Endothelial cell of umbilical vein (primary cell): ENCODE measurements around the gene B4GALNT1. TPM values are rescaled to one million over a fixed set of nuclear protein-coding genes. Genes with fewer than 3 reads are reported as not detected.
"Not testable (repeated sequence)": the region's sequence is repeated elsewhere in the genome, so short reads cannot be mapped to it uniquely, and the experiment has no call there.

Experiments used
- BruUV-seq: library from RNA; stranded (reverse); fragments of 400-500 nt; replicated peaks from 2 replicates; lab custom pipeline; 2021; lab: Mats Ljungman, UMichigan
- CTCF ChIA-PET: fragments of 300-600, 350-600 bp; sonication (Branson Sonifier 250); formaldehyde crosslinking; loops from one replicate; lab custom pipeline; 2021; ENCODE audit warnings: antibody characterized with exemption, inconsistent platforms; lab: Charles Lee
- POLR2A ChIA-PET: fragments of 300-600, 350-600 bp; sonication (Branson Sonifier 250); formaldehyde crosslinking; loops from one replicate; lab custom pipeline; 2021; ENCODE audit warnings: antibody characterized with exemption, inconsistent platforms; lab: Charles Lee
- DNase-seq: peaks from one replicate; pipeline ENCODE4 v3.0.0-alpha.2; 2011; ENCODE audit warnings: low read depth, low spot score
- FAIRE-seq: peaks from 2 replicates; lab custom pipeline; 2011; peaks lifted over from hg19 to GRCh38; lab: Jason Lieb, UNC
- H2AFZ ChIP-seq: 2 replicates; pipeline ENCODE4 v1.6.0; 2012; ENCODE audit warnings: low read depth, low read length, control low read depth, inconsistent platforms
- H3K27ac ChIP-seq: 2 replicates; pipeline ENCODE4 v1.5.1; 2011; ENCODE audit warnings: low read depth, mild to moderate bottlenecking, control low read depth, low read length, moderate library complexity; ENCODE audit not compliant: insufficient read depth
- H3K27me3 ChIP-seq, 2 experiments: 2 replicates each; pipeline versions ENCODE4 v1.6.0 to v1.6.1; 2011; ENCODE audit warnings: low read length in 2 of 2, mixed read lengths in 1 of 2; ENCODE audit not compliant: control insufficient read depth in 2 of 2, insufficient read depth in 2 of 2
- H3K36me3 ChIP-seq, 2 experiments: 2 replicates in 1 of 2; 3 replicates in 1 of 2; pipeline ENCODE4 v1.5.1; 2011; ENCODE audit warnings: low read length in 2 of 2, mild to moderate bottlenecking in 1 of 2, moderate library complexity in 1 of 2; ENCODE audit not compliant: control insufficient read depth in 2 of 2, insufficient read depth in 2 of 2; ENCODE audit errors: extremely low read depth in 1 of 2
- H3K4me1 ChIP-seq: 3 replicates; pipeline ENCODE4 v1.5.1; 2011; ENCODE audit warnings: mild to moderate bottlenecking, low read length; ENCODE audit not compliant: control insufficient read depth, insufficient read depth; ENCODE audit errors: extremely low read depth
- H3K4me2 ChIP-seq: 2 replicates; pipeline ENCODE4 v1.6.1; 2011; ENCODE audit warnings: low read length, control low read depth, mixed read lengths; ENCODE audit not compliant: insufficient read depth
- H3K4me3 ChIP-seq, 3 experiments: fragments of 200-600 bp in 1 of 3; sonication (generic), shearing (Covaris generic) in 1 of 3; replicated peaks in 1 of 3; 2 replicates each; pipeline ENCODE4 v1.5.1; 2011 to 2016; ENCODE audit warnings: control low read depth in 3 of 3, low read length in 3 of 3, mild to moderate bottlenecking in 2 of 3, inconsistent platforms in 1 of 3, low read depth in 1 of 3, moderate library complexity in 1 of 3; ENCODE audit not compliant: insufficient read depth in 1 of 3
- H3K79me2 ChIP-seq: 2 replicates; pipeline ENCODE4 v1.6.0; 2012; ENCODE audit warnings: low read length, inconsistent platforms; ENCODE audit not compliant: control insufficient read depth, insufficient read depth
- H3K9ac ChIP-seq: replicated peaks from 2 replicates; pipeline ENCODE3; 2011; ENCODE audit warnings: low read length, control low read depth; ENCODE audit not compliant: insufficient read depth; ENCODE audit errors: extremely low read depth
- H3K9me1 ChIP-seq: replicated peaks from 3 replicates; pipeline ENCODE4 v1.6.0; 2011; ENCODE audit warnings: mild to moderate bottlenecking, low read length; ENCODE audit not compliant: control insufficient read depth, insufficient read depth; ENCODE audit errors: extremely low read depth
- H3K9me3 ChIP-seq: replicated peaks from 2 replicates; pipeline ENCODE4 v1.5.1; 2012; ENCODE audit warnings: low read length, inconsistent platforms; ENCODE audit not compliant: control insufficient read depth, insufficient read depth
- H4K20me1 ChIP-seq: replicated peaks from 2 replicates; pipeline ENCODE3; 2011; ENCODE audit warnings: mild to moderate bottlenecking, low read length; ENCODE audit not compliant: control insufficient read depth, insufficient read depth; ENCODE audit errors: extremely low read depth
- CTCF ChIP-seq, 2 donors: IDR thresholded peaks; 1 replicate in 1 of 2; 2 replicates in 1 of 2; pipeline ENCODE4 v1.5.1; 2011; ENCODE audit warnings: low read length in 2 of 2, mild to moderate bottlenecking in 2 of 2, moderate library complexity in 2 of 2, control low read depth in 1 of 2, inconsistent platforms in 1 of 2, low read depth in 1 of 2; ENCODE audit not compliant: insufficient read depth in 1 of 2; ENCODE audit errors: extremely low read depth in 1 of 2
- EZH2 ChIP-seq: IDR thresholded peaks from 2 replicates; pipeline ENCODE4 v1.6.1; 2012; ENCODE audit warnings: borderline replicate concordance, low read depth, mild to moderate bottlenecking, moderate library complexity, low read length, inconsistent platforms; ENCODE audit not compliant: severe bottlenecking
- FOS ChIP-seq: IDR thresholded peaks from 2 replicates; pipeline ENCODE4 v1.6.1; 2011; ENCODE audit warnings: mild to moderate bottlenecking, low read length, moderate library complexity, borderline replicate concordance; ENCODE audit not compliant: insufficient read depth
- GATA2 ChIP-seq: IDR thresholded peaks from 2 replicates; pipeline ENCODE4 v1.7.0; 2011; ENCODE audit warnings: low read depth, mild to moderate bottlenecking, moderate library complexity, mixed read lengths, low read length; ENCODE audit not compliant: insufficient read length, insufficient read depth
- JUN ChIP-seq: IDR thresholded peaks from 2 replicates; pipeline ENCODE4 v1.6.1; 2011; ENCODE audit warnings: borderline replicate concordance, low read depth; ENCODE audit not compliant: insufficient read length, insufficient read depth
- MYC ChIP-seq: IDR thresholded peaks from one replicate; pipeline ENCODE4 v1.6.1; 2011; ENCODE audit warnings: mild to moderate bottlenecking, low read depth, low read length
- POLR2A ChIP-seq: IDR thresholded peaks from 2 replicates; pipeline ENCODE4 v1.6.1; 2012; ENCODE audit warnings: low read depth, mild to moderate bottlenecking, control low read depth, low read length
- POLR2AphosphoS5 ChIP-seq: IDR thresholded peaks from 2 replicates; pipeline ENCODE4 v1.6.1; 2012; ENCODE audit warnings: low read depth, mild to moderate bottlenecking, control low read depth, low read length, moderate library complexity; ENCODE audit not compliant: insufficient read depth
- dilution Hi-C: fragments of 300-500 bp; cut with MboI; formaldehyde crosslinking; loops from one replicate; pipeline ENCODE4 v1.15.0; 2019; ENCODE audit warnings: low sequenced_read_pairs; ENCODE audit not compliant: extremely low pct_ligation_motif_present
- intact Hi-C: fragments of 100-400 bp; cut with micrococcal nuclease; formaldehyde crosslinking; loops from one replicate; pipeline ENCODE4 v1.10.0; 2022
- polyA plus RNA-seq, 4 experiments: library from polyadenylated mRNA; depleted of rRNA in 3 of 4; stranded (reverse) in 3 of 4; unstranded in 1 of 4; fragments of >200 nt; gene quantifications; 2 replicates each; pipeline versions ENCODE4 v1.2.1 to v1.2.3, GENCODE V29; 2011 to 2012; ENCODE audit warnings: missing spikeins in 1 of 4
- total RNA-seq: library from RNA; stranded (reverse); gene quantifications from 2 replicates; pipeline ENCODE4 v1.2.3, GENCODE V29; 2021
- TF ChIP-seq, protein P1 (sequence below): IDR thresholded peaks from 2 replicates; pipeline ENCODE4 v1.6.1; 2011; ENCODE audit not compliant: insufficient read depth, insufficient read length

Gene B4GALNT1
- total and polyA plus RNA-seq, 2 donors (not counting 3 experiments of a cell fraction or from before 2014, with no cell fraction given) = 0.33 to 0.35 TPM

DNA sequence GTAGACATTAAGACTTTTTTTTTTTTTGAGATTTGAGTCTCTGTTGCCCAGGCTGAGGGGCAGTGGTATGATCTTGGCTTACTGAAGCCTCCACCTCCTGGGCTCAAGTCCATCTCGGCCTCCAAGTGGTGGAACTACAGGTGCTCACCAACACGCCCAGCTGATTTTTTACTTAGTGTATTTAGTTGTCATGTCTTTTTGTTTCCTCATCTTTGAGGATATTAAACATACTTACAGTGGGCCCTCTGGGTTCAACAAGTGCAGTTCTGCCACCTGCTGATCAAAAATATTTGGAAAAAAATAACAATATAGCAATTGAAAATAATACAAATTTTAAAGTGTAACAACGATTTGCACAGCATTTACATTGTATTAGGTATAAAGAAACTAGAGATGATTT lies 4.4 kb upstream of the B4GALNT1 start:
- TF ChIP-seq, protein P1, sequence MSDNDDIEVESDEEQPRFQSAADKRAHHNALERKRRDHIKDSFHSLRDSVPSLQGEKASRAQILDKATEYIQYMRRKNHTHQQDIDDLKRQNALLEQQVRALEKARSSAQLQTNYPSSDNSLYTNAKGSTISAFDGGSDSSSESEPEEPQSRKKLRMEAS = no peak
- no peak for TF ChIP-seq POLR2A
- TF ChIP-seq JUN = no peak
- TF ChIP-seq FOS = no peak
- TF ChIP-seq MYC = no peak
- TF ChIP-seq CTCF (IDR thresholded peaks at IDR 0.05; ENCODE audit: extremely low read depth in 1 of 2, insufficient read depth in 1 of 2, low read depth in 1 of 2, low read length in 2 of 2) = no peak
- no peak for TF ChIP-seq POLR2AphosphoS5
- TF ChIP-seq EZH2 = no peak
- no peak for TF ChIP-seq GATA2
- FAIRE-seq (no peak), DNase-seq (no peak)
- BruUV-seq = no TSS peak
- no peaks in the 10 kb centered on the region for H3K4me1 ChIP-seq
- H2AFZ ChIP-seq = no peak overlapping the region
- H3K27ac ChIP-seq = no peak overlapping the region
- H3K9ac ChIP-seq = no peak overlapping the region
- H3K27me3 ChIP-seq = peaks cover 18 to 26% of the 10 kb centered on the region in 2 experiments
- no peaks in the 10 kb centered on the region for H3K9me1 ChIP-seq
- no peaks in the 10 kb centered on the region for H3K9me3 ChIP-seq
- no peaks in the 10 kb centered on the region for H4K20me1 ChIP-seq
- ChIA-PET POLR2A (no interaction called here), CTCF (interaction anchor here (1.0 to 3.3 kb wide), 4 partner anchors 14 to 62 kb away, joined by 3 to 28 read pairs (median 4); no protein-coding TSS in a partner anchor)
- intact Hi-C loops = no loop called here
- dilution Hi-C loops = no loop called here
- H3K4me3 ChIP-seq = no peak overlapping the region
- no peaks in the 10 kb centered on the region for H3K79me2 ChIP-seq
- no peak overlapping the region for H3K4me2 ChIP-seq
- no peaks in the 10 kb centered on the region for H3K36me3 ChIP-seq

- H3K79me2 ChIP-seq, FAIRE-seq, H3K9me1 ChIP-seq, H3K27ac ChIP-seq, BruUV-seq, H3K4me2 ChIP-seq, H3K36me3 ChIP-seq, H3K9me3 ChIP-seq, POLR2A ChIA-PET, H4K20me1 ChIP-seq, DNase-seq, H3K9ac ChIP-seq, H3K4me1 ChIP-seq, H2AFZ ChIP-seq, intact Hi-C loops, H3K4me3 ChIP-seq, dilution Hi-C loops: not testable (repeated sequence)
- peaks cover 22 to 33% of the 10 kb centered on the region in 2 experiments for H3K27me3 ChIP-seq
- CTCF ChIA-PET = interaction anchor here (1.0 to 3.3 kb wide), 2 partner anchors 14 to 53 kb away, joined by 3 to 28 read pairs; no protein-coding TSS in a partner anchor
These were observed 3.7 kb upstream of the B4GALNT1 start for GRCh38 chr12:57636731-57637130.
